ENCODE data around the gene SPATC1L.
"Not testable (repeated sequence)": the region's sequence is repeated elsewhere in the genome, so short reads cannot be mapped to it uniquely, and the experiment has no call there.

SPATC1L gene

DNA sequence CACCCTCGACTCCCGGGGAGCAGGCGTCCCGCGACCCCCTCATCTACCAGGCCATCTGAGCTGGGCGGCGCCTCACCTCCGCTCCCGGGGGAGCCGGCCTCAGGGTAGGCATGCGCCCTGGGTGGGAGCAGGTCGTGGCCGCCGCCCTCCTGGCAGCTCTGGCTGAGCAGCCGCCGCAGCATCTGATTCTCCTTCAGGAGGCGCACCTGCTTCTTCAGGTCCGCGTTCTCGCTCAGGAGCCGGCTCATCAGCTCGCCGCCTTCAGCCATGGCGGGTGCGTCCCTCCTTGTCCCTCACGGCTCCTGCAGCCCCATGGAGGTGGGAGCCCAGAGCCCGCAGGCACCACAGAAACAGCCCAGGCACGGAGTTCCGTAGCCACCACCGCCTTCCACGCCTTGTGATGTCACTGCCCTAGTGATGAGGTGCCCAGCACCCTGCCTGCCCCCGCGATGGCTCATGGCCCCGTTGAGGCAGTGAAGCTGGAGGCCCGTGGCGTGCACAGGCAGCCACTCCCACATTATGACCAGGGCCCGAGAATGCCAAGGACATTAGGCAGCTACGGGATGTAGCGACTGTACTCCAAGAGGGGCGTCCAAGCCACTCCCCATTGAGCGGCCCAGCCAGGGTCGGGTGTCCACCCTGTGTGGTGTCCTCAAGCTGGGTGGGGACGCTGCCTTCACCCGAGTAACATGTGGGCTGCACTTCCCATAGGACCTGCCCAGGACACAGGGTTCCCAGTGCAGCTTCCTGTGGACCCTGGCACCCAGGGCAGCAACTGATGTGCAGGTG, 1.5 kb downstream of the SPATC1L start:
- DNase-seq: no peak

DNA sequence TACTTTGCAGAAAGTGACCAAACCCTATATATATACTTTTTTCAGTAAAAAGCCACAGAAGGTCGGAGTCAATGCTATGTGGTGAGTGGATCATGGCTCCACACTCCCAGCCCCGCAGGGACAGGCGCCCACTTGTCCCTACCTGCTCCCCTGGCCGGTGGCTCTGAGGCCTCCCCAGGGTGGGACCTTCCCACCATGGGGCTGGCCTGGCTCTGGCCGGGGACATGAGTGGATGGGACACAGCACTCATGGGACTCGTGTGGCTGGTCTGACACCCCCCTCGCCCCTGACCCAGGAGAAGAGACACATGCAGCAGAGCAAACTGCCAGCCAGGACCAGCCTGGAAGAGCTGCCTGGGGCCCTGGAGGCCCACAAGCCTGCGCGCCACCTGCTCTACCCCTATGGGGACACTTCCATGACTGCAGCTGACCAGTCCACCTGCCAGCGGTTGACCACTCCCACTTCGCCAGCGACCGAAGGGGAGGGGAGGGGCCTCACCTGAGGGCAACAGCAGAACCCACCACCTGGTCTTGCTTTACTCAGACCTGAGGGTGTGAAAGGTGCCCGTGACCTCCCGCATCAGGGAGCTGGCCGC, 2.2 kb downstream of the SPATC1L start:
- no peak for DNase-seq

DNA sequence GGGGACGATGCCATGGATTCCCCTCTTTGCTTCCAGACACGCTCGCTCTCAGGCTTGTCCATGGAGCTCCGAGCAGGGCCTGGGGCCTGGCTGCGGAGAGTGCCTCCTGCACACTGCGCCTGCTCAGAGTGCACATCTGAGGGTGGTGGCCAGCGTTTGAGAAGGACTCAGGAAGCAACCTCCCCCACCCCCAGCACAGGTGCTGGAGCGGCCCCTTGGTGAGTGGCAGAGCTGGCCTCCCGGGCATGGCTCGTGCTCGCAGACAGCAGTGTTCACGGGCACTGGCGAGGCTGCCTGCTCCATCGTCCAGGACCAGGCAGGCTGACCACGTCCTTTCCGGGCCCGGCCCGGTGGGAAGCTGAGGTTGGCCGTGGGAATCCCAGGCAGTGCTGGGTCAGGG, 2.8 kb downstream of the SPATC1L start:
- DNase-seq: no peak

- DNase-seq: no peak
Observed at GRCh38 chr21:46180778-46181391, 3.4 kb downstream of the SPATC1L start.

DNA sequence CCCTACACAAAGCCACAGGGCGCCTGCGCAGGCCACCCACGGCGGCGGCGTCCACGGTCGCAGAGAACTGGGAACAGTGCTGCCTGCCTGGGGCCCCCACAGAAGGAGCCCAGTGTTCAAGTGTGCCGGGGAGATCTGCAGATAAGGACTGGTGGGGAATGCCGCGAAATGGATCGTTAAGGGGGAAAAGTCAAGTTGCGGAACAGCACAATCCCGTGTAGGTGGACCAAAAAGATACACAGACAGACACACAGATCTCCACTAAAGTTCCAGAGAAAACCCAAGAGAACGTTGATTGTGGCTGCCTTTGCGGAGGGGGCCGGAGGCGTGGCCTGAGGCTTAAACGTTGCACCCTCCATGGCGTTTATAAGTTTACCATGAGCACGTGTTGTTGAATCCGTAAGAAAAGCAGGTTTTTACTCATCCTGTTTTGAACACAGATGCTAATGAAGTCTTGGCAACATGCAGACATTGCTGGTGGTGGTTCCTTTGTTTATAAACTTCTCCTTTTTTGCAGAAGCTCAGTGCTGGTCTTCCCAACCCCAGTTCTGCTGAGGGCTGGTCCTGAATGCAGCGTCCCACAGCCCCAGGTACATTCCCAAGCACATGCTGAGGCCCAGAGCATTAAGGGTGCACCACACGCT, 4.1 kb downstream of the SPATC1L start:
- no peak for DNase-seq

GRCh38 chr21:46179708-46180078, 4.6 kb downstream of the SPATC1L start:
- no peak for DNase-seq

DNA sequence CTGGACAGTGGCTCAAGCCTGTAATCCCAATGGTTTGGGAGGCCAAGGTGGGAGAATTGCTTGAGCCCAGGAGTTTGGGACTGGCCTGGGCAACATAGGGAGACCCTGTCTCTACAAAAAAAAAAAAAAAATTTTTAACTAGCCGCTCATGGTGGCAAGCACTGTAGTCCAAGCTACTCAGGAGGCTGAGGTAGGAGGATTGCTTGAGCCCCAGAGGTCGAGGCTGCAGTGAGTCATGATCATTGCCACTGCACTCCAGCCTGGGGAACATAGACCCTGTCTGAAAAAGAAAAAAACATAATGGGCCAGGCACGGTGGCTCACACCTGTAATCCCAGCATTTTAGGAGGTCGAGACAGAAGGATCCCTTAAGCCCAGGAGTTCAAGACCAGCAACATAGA, 5.3 kb downstream of the SPATC1L start:
- DNase-seq: no peak

GRCh38 chr21:46176443-46177129, 7.7 kb downstream of the SPATC1L start:
- not testable (repeated sequence) for DNase-seq

GRCh38 chr21:46173573-46173972, 10.7 kb downstream of the SPATC1L start:
- no peak for DNase-seq

- DNase-seq: no peak
Observed at GRCh38 chr21:46172863-46173528, 11.3 kb downstream of the SPATC1L start.

GRCh38 chr21:46171996-46172862, 12.0 kb downstream of the SPATC1L start:
- no peak for DNase-seq

DNA sequence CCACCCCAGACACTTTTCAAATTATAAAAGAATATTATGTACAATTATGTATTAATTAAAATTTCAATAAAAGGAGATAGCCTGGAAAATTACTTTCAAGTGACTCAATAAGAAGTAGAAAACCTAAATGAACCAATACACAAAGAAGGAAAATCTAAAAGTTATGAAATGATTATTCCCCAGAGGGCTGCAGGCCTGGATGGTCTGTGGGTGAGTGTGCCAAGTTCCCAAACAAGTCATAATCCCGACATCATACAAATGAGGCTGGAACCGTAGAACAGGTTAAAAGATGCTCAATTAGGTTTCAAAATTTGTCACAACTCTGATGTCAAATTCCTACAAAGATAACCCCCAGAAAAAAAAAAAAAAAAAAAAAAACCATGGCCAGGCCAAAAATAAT, 12.7 kb downstream of the SPATC1L start:
- DNase-seq: no peak

GRCh38 chr21:46170436-46171193, 13.6 kb downstream of the SPATC1L start:
- not testable (repeated sequence) for DNase-seq

DNA sequence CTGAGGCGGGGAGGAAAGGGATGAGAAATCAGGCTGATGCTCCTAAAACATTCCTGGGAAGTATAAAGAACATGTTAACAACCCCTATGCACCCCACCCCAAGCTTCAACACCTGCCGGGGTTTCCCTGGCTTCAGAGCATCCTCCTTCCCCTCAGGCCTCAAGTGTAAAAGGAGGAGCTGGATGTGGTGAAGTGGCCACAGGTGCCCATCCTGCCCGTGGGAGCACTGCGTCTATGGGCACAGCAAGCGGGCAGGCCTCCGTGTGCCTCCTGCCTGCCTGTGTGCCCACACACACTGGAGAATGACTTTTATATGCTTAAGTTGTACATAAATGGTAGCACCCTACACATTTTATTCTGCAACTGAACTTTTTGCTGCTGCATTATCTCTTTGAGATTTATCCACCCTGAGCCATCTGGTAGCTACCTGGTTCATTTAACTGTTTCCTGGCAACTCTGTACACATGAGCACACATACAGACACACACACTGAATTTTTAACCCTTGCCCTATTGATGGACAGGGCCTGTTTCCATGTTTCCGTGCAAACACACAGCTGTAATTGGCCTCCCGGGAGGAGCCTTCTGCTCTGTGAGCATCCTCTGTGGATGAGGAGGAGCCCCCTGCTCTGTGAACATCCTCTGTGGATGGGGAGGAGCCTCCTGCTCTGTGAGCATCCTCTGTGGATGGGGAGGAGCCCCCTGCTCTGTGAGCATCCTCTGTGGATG, 15.4 kb downstream of the SPATC1L start:
- no peak for DNase-seq

- no peak for DNase-seq
Observed at GRCh38 chr21:46168238-46168637, 16.0 kb downstream of the SPATC1L start.

DNA sequence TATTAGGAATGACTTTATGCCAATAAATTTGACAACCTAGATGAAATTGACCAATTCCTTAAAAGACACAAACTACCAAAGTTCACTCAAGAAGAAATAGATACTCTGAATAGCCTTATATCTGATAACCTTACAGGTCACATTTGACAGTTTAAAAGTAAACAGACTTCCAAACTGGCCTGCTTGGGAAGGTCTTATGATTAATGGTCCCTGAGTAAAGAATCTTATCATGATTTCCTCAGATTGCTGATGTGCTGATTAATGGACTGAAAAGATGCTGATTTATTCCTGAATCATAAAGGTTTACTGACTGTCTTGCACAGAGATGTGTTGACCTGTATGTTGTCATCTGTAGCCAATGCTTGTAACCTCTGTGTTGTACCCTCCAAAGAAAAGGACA, 19.2 kb downstream of the SPATC1L start:
- DNase-seq: no peak

DNA sequence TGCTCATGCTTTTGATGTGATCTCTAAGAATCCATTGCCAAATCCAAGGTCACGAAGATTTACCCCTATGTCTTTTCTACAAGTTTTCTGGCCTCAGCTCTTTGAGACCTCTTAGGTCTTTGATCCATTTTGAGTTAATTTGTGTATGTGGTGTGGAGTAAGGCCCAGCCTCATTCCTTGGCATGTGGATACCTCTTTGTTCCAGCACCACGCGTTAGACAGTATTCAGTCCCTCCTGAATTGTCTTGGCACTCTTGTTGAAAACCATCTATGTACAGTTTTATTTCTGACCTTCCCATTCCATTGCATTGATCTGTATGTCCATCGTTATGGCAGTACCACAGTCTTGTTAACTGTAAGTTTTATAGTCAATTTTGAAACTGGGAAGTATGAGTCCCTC, 20.9 kb downstream of the SPATC1L start:
- DNase-seq: no peak

DNA sequence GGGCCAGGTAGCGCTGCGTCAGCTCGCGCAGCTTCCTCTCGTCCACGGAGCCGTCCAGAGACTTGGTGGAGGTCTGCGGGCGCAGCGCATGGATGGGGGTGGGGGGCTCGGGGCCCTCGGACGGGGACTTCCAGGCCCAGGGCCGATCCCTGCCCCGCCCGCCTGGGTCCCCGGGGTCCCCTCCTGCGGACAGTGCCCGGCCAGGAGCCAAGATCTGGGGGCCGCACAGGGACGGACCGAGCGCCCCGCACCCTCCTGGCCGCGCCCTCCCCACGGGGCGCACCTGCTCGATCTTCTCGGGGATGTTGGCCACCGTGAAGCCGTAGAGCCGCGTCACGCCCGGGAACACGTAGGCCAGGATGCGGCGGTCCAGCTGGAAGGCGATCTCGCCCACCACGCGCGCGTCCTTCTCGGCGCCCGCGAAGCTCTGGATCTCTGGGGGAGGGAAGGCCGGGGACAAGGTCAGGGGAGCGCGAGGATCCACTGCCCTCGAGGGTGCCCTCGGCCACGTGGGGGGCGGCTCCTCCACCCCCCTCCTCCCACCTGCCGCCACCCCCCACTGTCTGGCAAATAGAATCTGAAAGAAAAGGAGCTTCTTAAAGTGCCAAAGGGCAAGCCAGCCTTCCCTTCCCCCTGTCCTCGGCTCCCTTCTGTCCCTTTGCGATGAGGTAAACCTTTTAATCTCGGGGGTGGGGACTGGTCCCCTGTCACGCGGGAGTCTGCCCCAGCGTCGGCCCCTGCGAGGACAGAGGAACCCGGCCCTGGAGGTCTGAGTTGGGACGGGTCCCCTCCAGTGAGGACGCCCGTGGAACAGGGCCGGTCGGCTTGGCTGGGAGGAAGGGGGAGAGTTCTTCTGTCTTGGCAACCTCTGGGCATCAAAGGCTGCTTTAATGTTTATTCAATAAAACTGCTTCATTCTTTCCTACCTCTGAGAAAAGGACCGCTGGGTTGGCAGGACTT, 22.3 kb downstream of the SPATC1L start:
- no peak for DNase-seq
